NCI-H2196 (cell line): ENCODE results near the gene CFL1.
"Not testable (repeated sequence)": the region's sequence is repeated elsewhere in the genome, so short reads cannot be mapped to it uniquely, and the experiment has no call there.

Source experiments
- DNase-seq: peaks from one replicate; lab custom pipeline; 2025; ENCODE audit not compliant: unreplicated experiment; lab: John Stamatoyannopoulos, UW

CFL1 gene

GRCh38 chr11:65843811-65844210 is 14.2 kb downstream of the CFL1 start:
- DNase-seq: no peak

- no peak for DNase-seq
Observed at GRCh38 chr11:65842144-65842543, 15.8 kb downstream of the CFL1 start.

GRCh38 chr11:65834202-65834601 is 23.8 kb downstream of the CFL1 start:
- no peak for DNase-seq

GRCh38 chr11:65833297-65834030 is 24.5 kb downstream of the CFL1 start, which contains the start of gene SNX32:
TSS of gene SNX32 (plus strand) at chr11:65833963. CDS start at chr11:65834066, 103 bp downstream.
- peak; percentile 96 for DNase-seq

- not testable (repeated sequence) for DNase-seq
Observed at GRCh38 chr11:65832231-65832630, 25.7 kb downstream of the CFL1 start.

- DNase-seq: no peak
Observed at GRCh38 chr11:65829459-65829858, 28.5 kb downstream of the CFL1 start.

- no peak for DNase-seq
Observed at GRCh38 chr11:65826984-65827735, 30.8 kb downstream of the CFL1 start.

GRCh38 chr11:65822776-65823528 is 35.0 kb downstream of the CFL1 start:
- no peak for DNase-seq

- DNase-seq: no peak
Observed at GRCh38 chr11:65821107-65821506, 36.9 kb downstream of the CFL1 start.

- DNase-seq: peak; percentile 93
Observed at GRCh38 chr11:65817835-65818680, 39.9 kb downstream of the CFL1 start.

GRCh38 chr11:65817312-65817834 is 40.6 kb downstream of the CFL1 start:
- DNase-seq: no peak

GRCh38 chr11:65816696-65817095 is 41.3 kb downstream of the CFL1 start:
- DNase-seq: no peak

- no peak for DNase-seq
Observed at GRCh38 chr11:65814986-65815565, 42.9 kb downstream of the CFL1 start.

GRCh38 chr11:65814131-65814985 is 43.6 kb downstream of the CFL1 start:
- no peak for DNase-seq

- no peak for DNase-seq
Observed at GRCh38 chr11:65811764-65812475, 46.1 kb downstream of the CFL1 start.

- DNase-seq: peak; percentile 24
Observed at GRCh38 chr11:65810046-65810868, 47.7 kb downstream of the CFL1 start.

GRCh38 chr11:65809496-65809895 is 48.5 kb downstream of the CFL1 start:
- DNase-seq: no peak
